Measurements from ENCODE around the gene YEATS2.

The YEATS2 gene

GRCh38 chr3:183800243-183800863, 102.8 kb downstream of the YEATS2 start:
- Histone ChIP-seq H3K27me3 (replicated peaks; ENCODE audit: control insufficient read depth, insufficient read depth, low read length) (no peaks in the 10 kb centered on the region), H3K9ac (ENCODE audit: low read length) (no peak overlapping the region), H3K36me3 (ENCODE audit: control insufficient read depth, insufficient read depth, low read length, severe bottlenecking) (peaks cover 79% of the 10 kb centered on the region), H3K4me3 (ENCODE audit: low read length) (no peak overlapping the region), H3K4me1 (ENCODE audit: control insufficient read depth, insufficient read depth, low read length) (no peaks in the 10 kb centered on the region), H3K9me3 (ENCODE audit: control insufficient read depth, low read length) (no peaks in the 10 kb centered on the region)
- DNase-seq (ENCODE audit: low read depth), result no peak

- Histone ChIP-seq H3K36me3 (ENCODE audit: control insufficient read depth, insufficient read depth, low read length, severe bottlenecking) (peaks cover 86% of the 10 kb centered on the region), H3K27me3 (replicated peaks; ENCODE audit: control insufficient read depth, insufficient read depth, low read length) (no peaks in the 10 kb centered on the region), H3K4me3 (ENCODE audit: low read length) (no peak overlapping the region), H3K9ac (ENCODE audit: low read length) (no peak overlapping the region), H3K9me3 (ENCODE audit: control insufficient read depth, low read length) (no peaks in the 10 kb centered on the region), H3K4me1 (ENCODE audit: control insufficient read depth, insufficient read depth, low read length) (no peaks in the 10 kb centered on the region)
- no peak for DNase-seq (ENCODE audit: low read depth)
These were observed 104.0 kb downstream of the YEATS2 start for GRCh38 chr3:183801601-183802000.

GRCh38 chr3:183802989-183803388, 105.4 kb downstream of the YEATS2 start:
- Histone ChIP-seq H3K36me3 (ENCODE audit: control insufficient read depth, insufficient read depth, low read length, severe bottlenecking) (peaks cover 93% of the 10 kb centered on the region), H3K9ac (ENCODE audit: low read length) (no peak overlapping the region), H3K9me3 (ENCODE audit: control insufficient read depth, low read length) (no peaks in the 10 kb centered on the region), H3K4me3 (ENCODE audit: low read length) (no peak overlapping the region), H3K4me1 (ENCODE audit: control insufficient read depth, insufficient read depth, low read length) (no peaks in the 10 kb centered on the region), H3K27me3 (replicated peaks; ENCODE audit: control insufficient read depth, insufficient read depth, low read length) (no peaks in the 10 kb centered on the region)
- no peak for DNase-seq (ENCODE audit: low read depth)

- Histone ChIP-seq H3K4me1 (ENCODE audit: control insufficient read depth, insufficient read depth, low read length) (no peaks in the 10 kb centered on the region), H3K9ac (ENCODE audit: low read length) (no peak overlapping the region), H3K36me3 (ENCODE audit: control insufficient read depth, insufficient read depth, low read length, severe bottlenecking) (peaks cover 92% of the 10 kb centered on the region), H3K4me3 (ENCODE audit: low read length) (no peak overlapping the region), H3K9me3 (ENCODE audit: control insufficient read depth, low read length) (no peaks in the 10 kb centered on the region), H3K27me3 (replicated peaks; ENCODE audit: control insufficient read depth, insufficient read depth, low read length) (no peaks in the 10 kb centered on the region)
- DNase-seq (ENCODE audit: low read depth), result no peak
These were observed 109.7 kb downstream of the YEATS2 start for GRCh38 chr3:183807209-183807728.

- peaks cover 86% of the 10 kb centered on the region for H3K36me3 ChIP-seq (ENCODE audit: control insufficient read depth, insufficient read depth, low read length, severe bottlenecking)
These were observed 110.3 kb downstream of the YEATS2 start for GRCh38 chr3:183807881-183808280.

GRCh38 chr3:183808355-183808754, 110.8 kb downstream of the YEATS2 start:
- H3K4me1 ChIP-seq (ENCODE audit: control insufficient read depth, insufficient read depth, low read length), result no peaks in the 10 kb centered on the region
- no peaks in the 10 kb centered on the region for H3K27me3 ChIP-seq (replicated peaks; ENCODE audit: control insufficient read depth, insufficient read depth, low read length)
- no peaks in the 10 kb centered on the region for H3K9me3 ChIP-seq (ENCODE audit: control insufficient read depth, low read length)
- no peak overlapping the region for H3K4me3 ChIP-seq (ENCODE audit: low read length)
- H3K36me3 ChIP-seq (ENCODE audit: control insufficient read depth, insufficient read depth, low read length, severe bottlenecking), result peaks cover 82% of the 10 kb centered on the region
- no peak overlapping the region for H3K9ac ChIP-seq (ENCODE audit: low read length)
- DNase-seq (ENCODE audit: low read depth), result no peak

More at GRCh38 chr3:183807881-183808280, 110.3 kb downstream of the YEATS2 start:
- no peak for DNase-seq (ENCODE audit: low read depth)
- Histone ChIP-seq H3K4me1 (ENCODE audit: control insufficient read depth, insufficient read depth, low read length) (no peaks in the 10 kb centered on the region), H3K9ac (ENCODE audit: low read length) (no peak overlapping the region), H3K9me3 (ENCODE audit: control insufficient read depth, low read length) (no peaks in the 10 kb centered on the region), H3K27me3 (replicated peaks; ENCODE audit: control insufficient read depth, insufficient read depth, low read length) (no peaks in the 10 kb centered on the region), H3K4me3 (ENCODE audit: low read length) (no peak overlapping the region)

- H3K4me1 ChIP-seq (ENCODE audit: control insufficient read depth, insufficient read depth, low read length), result no peaks in the 10 kb centered on the region
- DNase-seq (ENCODE audit: low read depth), result no peak
These were observed 111.7 kb downstream of the YEATS2 start for GRCh38 chr3:183809270-183809669.

GRCh38 chr3:183810643-183811594, 113.3 kb downstream of the YEATS2 start:
- Histone ChIP-seq H3K4me3 (ENCODE audit: low read length) (no peak overlapping the region), H3K9me3 (ENCODE audit: control insufficient read depth, low read length) (no peaks in the 10 kb centered on the region), H3K27me3 (replicated peaks; ENCODE audit: control insufficient read depth, insufficient read depth, low read length) (no peaks in the 10 kb centered on the region), H3K9ac (ENCODE audit: low read length) (no peak overlapping the region), H3K36me3 (ENCODE audit: control insufficient read depth, insufficient read depth, low read length, severe bottlenecking) (peaks cover 56% of the 10 kb centered on the region), H3K4me1 (ENCODE audit: control insufficient read depth, insufficient read depth, low read length) (no peaks in the 10 kb centered on the region)
- no peak for DNase-seq (ENCODE audit: low read depth)

More at GRCh38 chr3:183809270-183809669, 111.7 kb downstream of the YEATS2 start:
- Histone ChIP-seq H3K9ac (ENCODE audit: low read length) (no peak overlapping the region), H3K36me3 (ENCODE audit: control insufficient read depth, insufficient read depth, low read length, severe bottlenecking) (peaks cover 72% of the 10 kb centered on the region), H3K4me3 (ENCODE audit: low read length) (no peak overlapping the region), H3K27me3 (replicated peaks; ENCODE audit: control insufficient read depth, insufficient read depth, low read length) (no peaks in the 10 kb centered on the region), H3K9me3 (ENCODE audit: control insufficient read depth, low read length) (no peaks in the 10 kb centered on the region)

- Histone ChIP-seq H3K9me3 (ENCODE audit: control insufficient read depth, low read length) (no peaks in the 10 kb centered on the region), H3K36me3 (ENCODE audit: control insufficient read depth, insufficient read depth, low read length, severe bottlenecking) (peaks cover 50% of the 10 kb centered on the region), H3K27me3 (replicated peaks; ENCODE audit: control insufficient read depth, insufficient read depth, low read length) (no peaks in the 10 kb centered on the region), H3K4me1 (ENCODE audit: control insufficient read depth, insufficient read depth, low read length) (no peaks in the 10 kb centered on the region), H3K9ac (ENCODE audit: low read length) (no peak overlapping the region), H3K4me3 (ENCODE audit: low read length) (no peak overlapping the region)
- DNase-seq (ENCODE audit: low read depth), result no peak
These were observed 114.0 kb downstream of the YEATS2 start for GRCh38 chr3:183811638-183812037.

- Histone ChIP-seq H3K4me3 (ENCODE audit: low read length) (no peak overlapping the region), H3K9ac (ENCODE audit: low read length) (no peak overlapping the region), H3K9me3 (ENCODE audit: control insufficient read depth, low read length) (no peaks in the 10 kb centered on the region), H3K27me3 (replicated peaks; ENCODE audit: control insufficient read depth, insufficient read depth, low read length) (no peaks in the 10 kb centered on the region), H3K4me1 (ENCODE audit: control insufficient read depth, insufficient read depth, low read length) (no peaks in the 10 kb centered on the region), H3K36me3 (ENCODE audit: control insufficient read depth, insufficient read depth, low read length, severe bottlenecking) (peaks cover 38% of the 10 kb centered on the region)
- DNase-seq (ENCODE audit: low read depth), result no peak
These were observed 115.3 kb downstream of the YEATS2 start for GRCh38 chr3:183812761-183813445.

- H3K9me3 ChIP-seq (ENCODE audit: control insufficient read depth, low read length), result no peaks in the 10 kb centered on the region
- no peak for DNase-seq (ENCODE audit: low read depth)
- H3K36me3 ChIP-seq (ENCODE audit: control insufficient read depth, insufficient read depth, low read length, severe bottlenecking), result peaks cover 25% of the 10 kb centered on the region
- no peak overlapping the region for H3K9ac ChIP-seq (ENCODE audit: low read length)
- H3K4me3 ChIP-seq (ENCODE audit: low read length), result no peak overlapping the region
- H3K4me1 ChIP-seq (ENCODE audit: control insufficient read depth, insufficient read depth, low read length), result no peaks in the 10 kb centered on the region
- no peaks in the 10 kb centered on the region for H3K27me3 ChIP-seq (replicated peaks; ENCODE audit: control insufficient read depth, insufficient read depth, low read length)
These were observed 116.6 kb downstream of the YEATS2 start for GRCh38 chr3:183814240-183814639.

All from adipocyte (in vitro differentiated cells).